ENCODE data around the gene GNB1.

GNB1 gene

DNA sequence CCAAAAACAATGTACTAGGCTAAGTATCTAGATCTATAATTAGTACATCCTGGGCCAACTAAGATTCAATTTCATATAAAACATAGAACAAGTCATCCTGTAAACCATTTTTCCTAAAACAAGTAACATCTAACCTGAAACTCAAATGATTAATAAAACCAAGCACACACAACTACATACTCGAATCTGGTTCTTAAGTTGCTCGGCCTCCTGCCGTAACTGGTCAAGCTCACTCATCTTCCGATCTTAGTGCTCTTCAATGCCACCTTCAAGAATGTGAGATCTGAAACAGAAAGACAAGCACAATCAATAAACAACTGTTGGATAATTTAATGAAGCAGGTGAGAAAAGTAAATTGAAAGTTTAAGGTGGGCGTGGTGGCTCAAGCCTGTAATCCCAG is 65.7 kb downstream of the GNB1 start:
- no peak for DNase-seq (ENCODE audit: low read depth)

DNA sequence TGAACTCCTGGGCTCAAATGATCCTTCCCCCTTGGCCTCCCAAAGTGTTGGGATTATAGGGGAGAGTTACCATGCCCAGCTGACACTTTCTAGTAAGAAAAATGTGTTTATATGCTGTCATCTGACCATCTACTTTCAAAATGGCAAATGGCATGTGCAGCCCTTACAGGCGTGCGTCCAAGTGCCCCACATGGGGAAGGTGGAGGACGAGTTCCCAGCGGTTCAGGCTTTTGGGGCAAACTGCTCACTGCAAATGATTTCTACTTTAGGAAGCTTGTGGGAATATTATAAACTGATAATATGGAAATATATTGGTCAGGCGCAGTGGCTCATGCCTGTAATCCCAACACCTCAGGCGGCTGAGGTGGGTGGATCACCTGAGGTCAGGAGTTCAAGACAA is 71.1 kb downstream of the GNB1 start:
- DNase-seq (ENCODE audit: low read depth), result no peak

DNA sequence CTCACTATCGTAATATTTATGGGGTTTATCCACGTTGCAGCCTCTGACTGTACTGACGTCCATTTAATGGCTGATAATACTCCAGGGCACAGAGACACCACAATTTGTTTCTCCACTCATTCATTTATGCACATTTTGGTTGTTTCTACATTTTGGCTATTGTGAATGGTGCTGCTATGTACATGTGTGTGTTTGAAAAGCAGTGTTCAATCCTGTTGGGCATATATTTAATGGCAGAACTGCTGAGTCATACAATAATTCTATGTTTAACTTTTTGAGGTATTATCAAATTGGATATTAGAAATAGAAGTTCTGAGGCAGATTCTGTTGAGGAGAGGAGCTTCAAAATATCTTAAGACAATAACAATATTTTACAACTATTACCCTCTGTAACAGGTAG is 73.7 kb downstream of the GNB1 start:
- no peak for DNase-seq (ENCODE audit: low read depth)

DNA sequence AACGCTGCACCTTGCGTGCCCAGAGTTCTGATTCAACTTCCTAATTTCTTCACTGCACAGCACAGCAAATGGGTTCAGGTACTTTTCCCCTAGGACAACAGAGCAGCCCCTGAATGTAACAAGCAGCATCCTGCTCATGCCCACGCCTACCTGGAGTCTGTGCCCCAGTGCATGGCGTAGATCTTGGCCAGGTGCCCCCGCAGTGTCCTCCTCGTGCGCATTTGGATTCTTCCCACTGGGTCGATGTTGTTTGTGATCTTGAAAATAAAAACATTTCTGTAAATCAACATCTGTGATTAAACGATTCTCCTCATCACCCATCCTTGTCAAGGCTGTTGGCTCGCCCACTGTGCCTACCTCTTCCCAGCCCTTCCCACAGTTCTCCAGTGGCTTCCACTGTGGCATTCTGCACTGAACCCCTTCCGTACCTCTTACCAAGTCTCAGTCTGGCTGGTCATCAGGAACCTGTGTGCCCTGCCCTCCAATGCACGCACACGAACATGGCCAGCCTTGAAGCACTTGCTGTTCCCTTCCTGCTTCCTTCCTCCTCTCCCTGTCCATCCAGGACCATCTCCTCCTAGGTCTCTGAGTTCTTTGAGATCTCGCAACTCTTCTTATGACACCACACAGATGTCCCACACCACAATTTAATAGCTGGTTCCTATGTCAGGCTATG is 75.1 kb downstream of the GNB1 start:
- DNase-seq (ENCODE audit: low read depth), result no peak

DNA sequence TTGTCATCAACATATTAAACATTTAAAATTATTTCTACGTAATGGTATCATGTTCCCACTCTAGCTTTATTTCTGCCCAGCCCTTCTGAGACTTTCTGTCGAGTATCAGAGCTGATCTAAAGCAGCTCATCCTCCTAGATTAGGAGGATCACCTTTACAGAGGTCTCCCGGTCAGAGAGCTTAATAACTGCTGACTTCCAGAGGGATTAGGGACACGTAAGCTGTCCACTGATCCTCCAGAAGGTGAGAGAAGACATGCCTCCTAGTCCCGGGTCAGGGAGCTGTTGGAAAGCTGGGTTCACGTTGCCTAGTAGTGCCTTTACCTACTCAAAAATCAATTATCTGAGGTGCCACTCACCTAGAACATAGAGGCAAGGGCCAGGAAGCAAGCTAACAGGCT is 81.4 kb downstream of the GNB1 start:
- DNase-seq (ENCODE audit: low read depth), result no peak

DNA sequence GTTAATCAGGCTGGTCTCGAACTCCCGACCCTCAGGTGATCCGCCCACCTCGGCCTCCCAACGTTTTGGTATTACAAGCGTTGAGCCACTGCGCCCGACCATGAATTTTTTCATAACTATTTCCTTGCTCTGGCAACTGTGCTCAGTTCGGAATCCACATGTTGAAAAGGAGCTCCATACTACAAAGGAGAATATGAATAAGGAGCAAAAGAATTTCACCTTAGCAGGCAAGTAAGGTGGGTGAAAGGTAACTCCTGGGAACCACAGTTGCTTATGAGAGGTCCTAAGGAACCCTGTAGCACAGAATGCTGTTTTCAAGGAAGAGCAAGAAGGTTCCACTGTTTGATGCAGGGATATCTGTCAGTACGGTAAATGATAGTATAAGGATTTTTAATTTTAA is 82.7 kb downstream of the GNB1 start:
- DNase-seq (ENCODE audit: low read depth), result no peak

DNA sequence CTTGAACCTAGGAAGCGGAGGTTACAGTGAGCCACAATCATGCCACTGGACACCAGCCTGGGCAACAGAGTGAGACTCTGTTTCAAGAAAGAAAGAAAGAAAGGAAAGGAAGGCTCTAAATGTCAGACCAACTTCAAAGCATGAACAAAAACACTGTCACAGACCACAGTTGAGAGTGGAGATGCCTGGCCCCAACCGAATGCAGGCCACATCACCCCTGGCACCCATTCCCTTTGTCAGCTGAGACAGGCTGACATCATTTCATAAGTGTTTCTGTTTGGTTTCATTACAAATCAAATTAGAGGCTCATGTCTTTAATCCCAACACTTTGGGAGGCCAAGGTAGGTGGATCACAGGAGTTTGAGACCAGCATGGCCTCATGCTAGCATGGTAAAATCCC is 84.0 kb downstream of the GNB1 start:
- DNase-seq (ENCODE audit: low read depth), result no peak

DNA sequence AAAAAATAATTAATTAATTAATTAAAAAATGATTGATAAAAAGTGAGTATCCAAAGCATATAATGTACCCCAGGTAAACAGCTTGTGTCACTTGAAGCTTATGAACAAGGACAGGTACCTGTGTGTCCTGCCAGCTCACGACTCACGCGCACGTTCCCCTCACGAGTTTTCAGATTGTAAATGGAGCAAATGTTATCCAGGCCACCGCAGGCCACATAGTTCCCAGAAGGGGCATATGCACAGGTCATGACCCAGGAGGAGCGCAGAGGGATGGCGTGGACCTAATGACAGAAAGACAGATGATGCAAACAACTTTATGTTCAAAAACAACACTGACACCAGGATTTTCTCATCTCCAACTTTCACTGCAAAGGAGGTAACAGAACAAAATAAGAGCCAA is 86.6 kb downstream of the GNB1 start:
- no peak for DNase-seq (ENCODE audit: low read depth)

DNA sequence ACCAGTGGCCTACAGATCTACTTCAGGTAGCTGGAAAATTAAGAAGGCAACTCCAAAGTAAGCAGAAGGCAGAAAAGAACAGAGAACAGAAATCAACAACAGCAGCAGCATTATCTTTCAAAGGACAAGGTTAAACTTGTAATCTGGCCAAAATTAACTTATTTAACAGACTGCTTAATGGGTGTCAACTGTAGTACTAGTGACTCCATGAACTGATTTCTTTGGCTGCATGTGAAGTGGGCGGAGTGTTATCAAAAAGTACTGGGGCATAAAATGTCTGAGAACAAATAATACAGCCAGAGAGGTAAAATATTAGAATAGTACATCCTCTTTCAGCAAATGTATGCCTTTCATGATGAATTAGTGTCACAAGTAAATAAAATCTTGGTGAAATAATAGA is 88.0 kb downstream of the GNB1 start:
- no peak for DNase-seq (ENCODE audit: low read depth)

DNA sequence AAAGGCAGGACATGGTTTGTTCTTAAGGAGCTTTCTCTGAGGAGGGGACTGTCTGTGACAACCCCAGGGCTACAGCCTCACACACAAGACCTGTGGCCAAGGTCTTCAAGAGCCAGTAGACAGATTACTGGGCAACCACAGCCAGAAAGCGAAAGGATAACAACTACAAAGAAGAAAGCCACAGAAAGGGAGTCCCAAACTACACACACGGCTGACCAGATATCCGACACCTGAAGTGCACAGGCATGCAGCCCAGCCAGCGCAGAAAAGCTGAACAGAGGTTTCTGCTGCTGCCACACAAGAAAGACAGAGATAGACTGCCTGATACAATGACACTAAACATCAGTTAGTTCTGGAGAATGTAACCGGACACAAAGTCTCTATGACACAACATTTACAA is 91.2 kb downstream of the GNB1 start:
- no peak for DNase-seq (ENCODE audit: low read depth)

DNA sequence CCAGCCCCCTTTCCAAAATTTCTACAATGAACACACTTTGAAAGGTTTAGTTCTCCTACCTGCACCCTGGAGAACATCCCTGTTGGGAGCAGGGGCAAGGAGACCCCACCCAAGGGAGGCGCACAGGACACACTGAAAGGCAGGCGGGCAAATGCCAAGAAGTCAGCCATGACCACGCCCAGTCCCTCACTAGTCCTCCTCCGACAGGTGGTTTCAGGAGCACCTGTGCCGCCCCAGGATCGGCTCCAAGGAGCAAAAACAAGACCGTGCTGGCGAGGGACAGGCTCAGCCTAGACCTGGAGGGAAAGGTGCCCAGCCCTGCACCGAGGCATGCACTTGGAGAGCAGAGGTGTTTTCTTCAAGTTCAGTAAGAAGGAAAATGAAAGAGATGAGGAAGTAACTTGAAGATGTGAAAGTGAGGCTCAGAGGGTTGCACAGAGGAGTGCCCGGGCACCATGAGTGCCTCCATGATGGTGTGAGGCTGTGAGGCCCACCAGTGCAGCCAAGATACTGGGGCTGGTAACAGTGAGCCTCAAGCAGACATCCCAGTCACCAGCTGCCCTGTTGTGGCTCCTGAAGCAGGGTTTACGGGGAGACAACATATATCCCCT is 93.1 kb downstream of the GNB1 start:
- DNase-seq (ENCODE audit: low read depth), result no peak

DNA sequence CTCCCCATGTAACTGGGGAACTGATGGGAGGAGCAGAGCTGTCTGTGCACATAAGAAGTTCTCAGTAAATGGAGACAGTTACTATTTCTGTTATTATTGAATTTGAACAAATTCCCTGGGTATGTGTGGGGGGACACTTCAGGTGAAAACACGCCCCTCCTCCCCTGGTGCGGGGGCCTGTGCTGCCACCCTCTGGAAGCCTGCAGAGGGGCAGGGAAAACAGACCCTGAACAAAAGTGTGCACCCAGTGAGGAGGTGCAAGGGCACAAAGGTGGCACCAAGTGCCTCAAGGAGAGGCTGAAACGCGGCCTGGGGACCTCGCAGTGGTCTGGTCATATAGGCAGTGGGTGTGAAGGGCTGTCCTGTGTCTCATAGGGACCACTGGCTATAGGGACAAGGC is 94.4 kb downstream of the GNB1 start:
- no peak for DNase-seq (ENCODE audit: low read depth)

DNA sequence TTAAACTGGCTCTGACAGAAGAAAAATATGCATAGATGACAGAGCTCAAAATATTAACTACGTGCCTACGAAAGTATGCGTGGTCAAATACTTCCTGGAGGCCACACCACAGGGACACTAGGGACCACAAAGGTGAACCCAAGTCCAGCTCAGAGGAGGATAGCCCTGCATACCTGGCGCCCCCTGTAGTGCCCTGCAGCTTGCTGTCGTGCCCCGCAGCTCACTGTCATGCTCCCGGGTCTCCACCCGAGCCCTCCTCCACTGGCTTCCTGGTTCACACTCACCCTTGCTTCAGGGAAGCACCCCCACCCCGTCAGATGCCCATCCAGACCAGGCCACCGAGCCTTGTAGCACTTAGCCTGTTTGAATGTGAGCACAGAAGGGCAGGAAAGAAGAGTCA is 95.9 kb downstream of the GNB1 start:
- DNase-seq (ENCODE audit: low read depth), result no peak

DNA sequence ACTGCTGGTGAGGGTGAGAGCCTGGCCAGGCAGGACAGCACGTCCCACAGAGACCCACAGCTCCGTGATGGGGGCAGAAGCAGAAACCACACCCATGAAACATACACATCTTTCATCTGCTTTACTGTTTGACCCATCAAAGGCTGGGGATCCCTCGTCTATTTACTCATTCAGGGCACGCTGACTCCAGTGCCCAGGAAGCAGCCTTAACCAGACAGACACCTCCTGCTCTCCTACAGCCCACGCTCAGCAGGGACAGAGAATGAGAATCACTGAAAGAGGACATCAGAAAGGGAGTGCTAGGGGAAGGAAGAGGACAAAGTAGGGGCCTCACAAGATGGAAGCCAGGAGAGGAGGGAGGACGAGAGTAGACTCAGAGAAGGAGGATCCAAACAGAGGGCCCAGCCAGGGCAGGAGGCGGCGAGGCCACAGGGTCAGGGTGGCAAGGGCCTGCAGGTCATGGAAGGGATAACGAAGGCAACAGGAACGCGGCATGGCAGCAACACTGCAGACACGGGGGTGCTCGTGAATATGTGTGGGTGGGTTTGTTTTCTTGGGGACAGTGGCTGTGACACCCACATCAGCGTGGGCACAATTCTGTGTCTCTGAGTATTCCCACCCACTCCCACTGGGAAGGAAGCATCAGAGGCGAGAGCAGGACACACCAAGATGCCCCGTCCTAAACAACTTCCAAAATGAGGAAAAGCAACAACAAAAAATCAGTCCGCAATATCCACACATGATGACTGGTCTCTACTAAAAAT is 97.2 kb downstream of the GNB1 start:
- no peak for DNase-seq (ENCODE audit: low read depth)

DNA sequence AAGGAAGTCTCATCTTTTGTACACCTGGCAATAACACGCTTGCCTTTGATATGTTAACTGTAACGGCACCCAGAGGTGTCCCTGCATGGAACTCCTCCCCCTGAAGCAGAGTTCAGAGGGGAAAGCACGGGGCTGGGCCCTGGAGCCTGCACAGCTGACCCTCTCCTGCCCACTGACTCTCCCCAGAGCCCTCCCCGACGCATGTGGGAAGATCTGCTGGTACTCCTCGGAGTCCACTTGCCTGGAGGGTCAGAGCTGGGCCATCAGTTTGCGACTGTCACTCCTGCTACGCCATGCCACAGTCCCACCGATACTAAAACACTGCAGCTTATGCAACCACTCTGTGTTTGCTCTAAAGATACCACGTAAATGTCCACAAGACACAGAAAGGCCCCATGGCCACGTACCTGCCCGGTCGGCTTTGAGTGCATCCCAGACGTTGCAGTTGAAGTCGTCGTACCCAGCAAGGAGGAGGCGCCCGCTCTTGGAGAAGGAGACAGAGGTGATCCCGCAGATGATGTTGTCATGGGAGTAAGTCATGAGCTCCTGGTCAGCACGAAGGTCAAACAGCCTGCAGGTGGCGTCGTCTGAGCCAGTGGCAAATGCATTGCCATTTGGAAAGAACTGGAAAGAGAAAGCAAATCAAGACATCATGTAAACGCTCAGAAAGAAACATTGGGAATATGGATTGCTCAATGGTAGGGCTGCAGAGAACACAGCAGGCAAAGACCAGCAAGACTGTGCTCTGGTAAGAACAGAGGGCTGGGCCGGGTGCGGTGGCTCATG is 102.0 kb downstream of the GNB1 start:
- DNase-seq (ENCODE audit: low read depth), result no peak

DNA sequence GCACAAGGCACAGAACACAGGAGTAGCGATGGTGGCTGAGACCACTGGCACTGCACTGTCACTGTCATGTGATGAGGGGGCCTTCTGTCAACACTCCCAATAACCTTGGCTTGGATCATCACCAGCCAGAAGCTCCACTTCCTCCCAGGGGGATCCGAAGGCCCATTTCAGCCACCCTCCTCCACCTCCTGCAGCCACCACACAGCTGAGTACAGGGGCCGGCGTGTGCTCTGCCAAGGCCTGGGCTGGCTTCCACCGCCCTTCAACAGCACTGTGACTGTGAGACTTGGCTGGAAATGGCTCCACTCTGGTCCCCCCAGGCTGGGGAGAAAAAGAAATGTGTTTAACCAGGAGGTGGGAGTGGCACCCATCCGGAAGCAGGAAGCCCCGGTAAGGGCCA is 102.8 kb downstream of the GNB1 start:
- no peak for DNase-seq (ENCODE audit: low read depth)

DNA sequence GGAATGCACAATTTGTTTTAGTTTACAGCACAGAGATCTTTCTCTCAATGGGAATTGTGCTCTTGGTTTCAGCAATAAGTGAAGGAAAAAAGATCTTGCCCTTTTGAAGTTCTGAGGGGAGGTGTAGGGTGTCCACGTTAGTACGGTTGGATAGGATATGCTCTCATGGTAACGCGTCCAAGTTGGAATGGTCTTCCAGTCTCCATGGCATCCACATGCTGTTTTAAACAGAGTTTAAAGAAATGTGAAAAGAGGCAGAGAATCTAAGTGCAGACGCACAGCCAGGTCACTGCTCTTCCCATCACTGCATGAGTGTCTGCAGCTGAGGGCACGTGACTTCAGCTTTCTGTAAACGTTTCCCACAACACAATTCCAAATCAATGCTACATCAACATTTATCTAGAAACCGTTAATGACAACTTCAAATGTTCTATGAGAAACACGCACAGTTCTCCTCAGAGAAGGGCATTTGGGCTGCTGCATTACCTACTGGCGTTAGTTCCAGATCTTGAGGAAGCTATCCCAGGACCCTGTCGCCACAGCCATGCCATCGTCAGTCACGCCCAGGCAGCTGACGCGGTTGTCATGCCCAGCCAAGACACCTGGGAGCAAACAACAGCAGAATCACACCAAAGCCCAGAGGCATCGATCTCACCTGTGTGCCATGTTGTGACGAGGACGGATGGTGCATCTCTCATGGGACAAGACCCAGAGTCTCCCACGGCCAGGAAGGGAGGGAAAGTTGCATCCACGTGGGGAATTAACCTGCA is 103.9 kb downstream of the GNB1 start:
- no peak for DNase-seq (ENCODE audit: low read depth)

DNA sequence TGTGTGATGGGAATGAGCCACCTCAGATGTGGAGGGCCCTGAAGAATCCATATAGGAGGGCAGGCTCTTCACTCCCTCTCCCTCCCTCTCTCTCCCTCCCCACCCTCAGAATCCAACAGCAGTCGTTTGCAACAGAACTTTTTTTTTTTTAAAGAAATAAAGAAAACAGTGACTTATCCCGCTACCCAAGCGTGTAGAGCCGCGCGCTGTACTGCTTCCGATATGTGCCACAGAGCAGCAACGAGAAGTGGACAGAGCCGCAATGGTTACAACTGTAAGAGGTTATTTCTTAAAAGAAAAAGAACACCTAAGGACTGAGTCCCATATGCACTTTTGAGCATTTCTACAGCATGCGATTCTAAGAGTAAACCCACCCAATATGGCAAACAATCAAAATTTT is 105.2 kb downstream of the GNB1 start:
- DNase-seq (ENCODE audit: low read depth), result no peak

DNA sequence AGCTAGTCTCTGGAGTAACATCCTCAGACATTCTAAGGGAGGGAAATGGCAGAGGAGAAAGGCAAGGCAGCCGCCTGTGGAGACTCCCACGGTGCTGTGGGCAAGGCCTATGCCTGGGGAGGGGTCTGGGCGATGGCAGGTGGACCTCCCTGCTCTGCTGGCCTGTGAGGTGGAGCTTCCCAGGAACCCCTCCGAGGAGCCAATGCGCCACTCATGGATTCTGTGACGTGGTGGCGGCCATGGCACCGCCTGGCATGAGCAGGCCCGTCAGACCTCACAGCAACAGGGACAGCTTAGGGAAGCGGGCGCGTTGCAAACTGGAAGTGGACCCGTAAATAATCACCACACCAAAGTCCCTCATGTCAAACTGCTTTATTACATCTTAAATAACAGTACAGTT is 106.0 kb downstream of the GNB1 start:
- no peak for DNase-seq (ENCODE audit: low read depth)

DNA sequence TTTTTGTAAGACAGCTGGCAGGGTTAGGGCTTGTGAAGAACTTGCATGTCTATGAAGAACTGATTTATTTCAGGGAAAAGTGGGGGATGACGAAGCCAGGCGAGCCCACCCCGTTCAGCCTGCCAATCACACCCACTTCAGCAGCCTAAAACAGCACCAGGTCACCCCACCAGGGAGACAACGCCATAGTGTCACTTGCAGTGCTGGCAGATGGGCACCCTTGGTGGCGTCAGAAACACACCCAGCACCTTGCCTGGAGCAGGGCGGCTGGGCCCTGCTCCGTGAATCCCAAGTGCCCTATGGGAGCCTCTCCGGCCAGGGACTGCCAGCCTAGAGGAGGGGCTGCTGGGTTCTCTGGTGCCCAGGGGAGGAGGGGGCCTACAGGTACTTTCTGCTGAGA is 107.6 kb downstream of the GNB1 start:
- DNase-seq (ENCODE audit: low read depth), result no peak

DNA sequence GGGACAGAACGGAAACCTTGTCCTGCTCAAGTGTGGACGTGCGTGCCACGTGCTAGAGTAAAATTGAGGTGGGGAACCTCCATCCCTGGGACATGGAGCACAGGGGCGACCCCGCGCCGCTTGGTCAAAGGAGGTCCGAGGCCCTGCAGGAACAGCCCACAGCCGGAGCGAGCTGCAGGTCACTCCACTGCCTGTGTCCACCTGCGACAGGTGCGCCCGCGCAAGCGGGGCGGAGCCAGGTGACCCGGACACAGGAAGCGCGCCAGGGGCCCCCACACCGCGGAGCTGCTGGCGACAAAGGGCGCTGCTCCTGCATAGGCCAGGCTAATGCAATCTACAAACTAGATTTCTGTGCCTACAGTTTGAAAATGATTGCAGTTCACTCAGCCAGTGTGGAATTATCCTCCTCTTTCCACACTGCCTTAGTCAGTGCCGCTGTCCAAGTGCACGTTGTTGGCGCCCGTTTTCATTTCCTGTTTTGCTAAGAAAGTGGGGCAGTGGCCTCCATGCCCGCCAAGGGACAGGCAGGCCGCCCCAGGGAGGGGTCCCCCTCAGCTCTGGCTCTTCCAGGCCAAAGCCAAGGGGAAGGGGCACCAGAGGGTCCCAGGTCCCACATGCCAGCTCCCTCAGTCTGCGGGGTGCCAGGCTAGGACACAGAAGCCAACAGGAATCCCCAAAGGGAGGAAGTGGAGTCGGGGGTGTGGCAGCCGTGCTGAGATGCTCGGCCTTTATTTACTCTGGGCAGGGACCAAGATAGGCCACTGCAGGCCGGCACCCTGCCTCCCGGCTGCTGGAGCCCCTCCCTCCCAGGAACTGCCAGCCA is 108.3 kb downstream of the GNB1 start:
- DNase-seq (ENCODE audit: low read depth), result no peak

Measured in CMK (cell line).